Neural cell (in vitro differentiated cells): Measurements from ENCODE around the gene FOXQ1. TPM values are rescaled to one million over a fixed set of nuclear protein-coding genes. Genes with fewer than 3 reads are reported as not detected.

Experiments
- H2AFZ ChIP-seq: fragments of 200-600, 300-800 bp; sonication (generic), shearing (Covaris generic); 2 replicates; pipeline ENCODE4 v1.6.0; 2014; ENCODE audit warnings: low read depth, mild to moderate bottlenecking, antibody characterized with exemption, low read length, moderate library complexity
- H3F3A ChIP-seq: fragments of 200-600 bp; shearing (Covaris generic); 2 replicates; pipeline ENCODE4 v1.6.1; 2016; ENCODE audit warnings: mild to moderate bottlenecking, moderate library complexity, mixed read lengths, antibody characterized with exemption, low read length; ENCODE audit not compliant: insufficient read depth, poor library complexity, severe bottlenecking
- H3K27ac ChIP-seq: fragments of 200-600, 300-800 bp; sonication (generic), shearing (Covaris generic); 2 replicates; pipeline ENCODE4 v1.5.1; 2014; ENCODE audit warnings: mild to moderate bottlenecking, low read length, moderate library complexity
- H3K27me3 ChIP-seq: fragments of 300-800, 200-600 bp; sonication (generic), shearing (Covaris generic); 2 replicates; pipeline ENCODE4 v1.6.0; 2014; ENCODE audit warnings: mild to moderate bottlenecking, low read depth, low read length, moderate library complexity; ENCODE audit not compliant: insufficient read depth
- H3K36me3 ChIP-seq: fragments of 300-800, 200-600 bp; sonication (generic), shearing (Covaris generic); 2 replicates; pipeline ENCODE4 v1.5.1; 2014; ENCODE audit warnings: mild to moderate bottlenecking, antibody characterized with exemption, low read length, moderate library complexity; ENCODE audit not compliant: insufficient read depth
- H3K4me2 ChIP-seq: fragments of 300-800, 200-600 bp; sonication (generic), shearing (Covaris generic); 2 replicates; pipeline ENCODE4 v1.6.0; 2014; ENCODE audit warnings: mild to moderate bottlenecking, low read length
- H3K4me3 ChIP-seq: fragments of 300-800, 200-600 bp; sonication (generic), shearing (Covaris generic); 2 replicates; pipeline ENCODE4 v1.5.1; 2014; ENCODE audit warnings: mild to moderate bottlenecking, low read length, moderate library complexity
- H3K79me2 ChIP-seq: fragments of 200-600 bp; shearing (Covaris generic); replicated peaks from 2 replicates; pipeline ENCODE4 v1.6.0; 2014; ENCODE audit warnings: mild to moderate bottlenecking, low read length, moderate library complexity; ENCODE audit not compliant: insufficient read depth
- H3K9ac ChIP-seq: fragments of 300-800, 200-600 bp; sonication (generic), shearing (Covaris generic); 2 replicates; pipeline ENCODE4 v1.6.1; 2016; ENCODE audit warnings: mild to moderate bottlenecking, low read length, mixed read lengths
- H3K9me2 ChIP-seq: fragments of 200-600 bp; shearing (Covaris generic); 2 replicates; pipeline ENCODE4 v1.6.1; 2016; ENCODE audit warnings: mild to moderate bottlenecking, low read length, mixed read lengths; ENCODE audit not compliant: insufficient read depth
- H3K9me3 ChIP-seq: fragments of 200-600, 300-800 bp; sonication (generic), shearing (Covaris generic); 2 replicates; pipeline ENCODE4 v1.6.1; 2016; ENCODE audit warnings: mild to moderate bottlenecking, mixed run types, low read length, moderate library complexity, mixed read lengths
- H4K20me1 ChIP-seq: fragments of 200-600 bp; shearing (Covaris generic); 2 replicates; pipeline ENCODE4 v1.6.1; 2016; ENCODE audit warnings: mild to moderate bottlenecking, mixed run types; ENCODE audit not compliant: insufficient read depth
- CTCF ChIP-seq: fragments of 450-650 bp; IDR thresholded peaks from 2 replicates; pipeline ENCODE4 v1.5.1; 2014; ENCODE audit warnings: antibody characterized with exemption, mild to moderate bottlenecking, moderate library complexity; ENCODE audit not compliant: poor library complexity, severe bottlenecking
- EP300 ChIP-seq: fragments of 450-650 bp; conservative IDR thresholded peaks from 2 replicates; pipeline ENCODE4 v1.6.1; 2014; ENCODE audit warnings: antibody characterized with exemption, mild to moderate bottlenecking, moderate library complexity; ENCODE audit not compliant: poor library complexity, severe bottlenecking
- EZH2 ChIP-seq: fragments of 200-600, 300-800 bp; shearing (Covaris generic), sonication (generic); IDR thresholded peaks from 2 replicates; pipeline ENCODE4 v1.6.1; 2014; ENCODE audit warnings: antibody characterized with exemption, low read length, borderline replicate concordance, mild to moderate bottlenecking; ENCODE audit not compliant: insufficient read depth, poor library complexity, severe bottlenecking
- MXI1 ChIP-seq: fragments of 450-650 bp; conservative IDR thresholded peaks from 2 replicates; pipeline ENCODE4 v1.6.1; 2014; ENCODE audit warnings: antibody characterized with exemption, mild to moderate bottlenecking; ENCODE audit not compliant: poor library complexity, severe bottlenecking
- POLR2AphosphoS5 ChIP-seq: IDR thresholded peaks from 2 replicates; pipeline ENCODE4 v1.6.1; 2012
- RAD21 ChIP-seq: fragments of 450-650 bp; conservative IDR thresholded peaks from 2 replicates; pipeline ENCODE4 v1.6.1; 2014; ENCODE audit warnings: antibody characterized with exemption, mild to moderate bottlenecking, moderate library complexity
- REST ChIP-seq: IDR thresholded peaks from 2 replicates; pipeline ENCODE4 v1.6.1; 2012; ENCODE audit warnings: borderline replicate concordance
- SMC3 ChIP-seq: fragments of 450-650 bp; conservative IDR thresholded peaks from 2 replicates; pipeline ENCODE4 v1.6.1; 2014; ENCODE audit warnings: antibody characterized with exemption, mild to moderate bottlenecking, moderate library complexity; ENCODE audit not compliant: poor library complexity
- TAF1 ChIP-seq: IDR thresholded peaks from 2 replicates; pipeline ENCODE4 v1.6.1; 2012; ENCODE audit warnings: low read depth
- polyA plus RNA-seq: library from polyadenylated mRNA; depleted of rRNA; stranded (reverse); fragments of >200 nt; gene quantifications from 2 replicates; pipeline ENCODE4 v1.2.3, GENCODE V29; 2014

Gene FOXQ1
- polyA plus RNA-seq, 1 donor from 2014 or later = not detected

GRCh38 chr6:1315201-1315559, 3.3 kb downstream of the FOXQ1 start:
- peaks cover 60% of the 10 kb centered on the region for H3K27me3 ChIP-seq

GRCh38 chr6:1315560-1316386, 3.9 kb downstream of the FOXQ1 start:
- Histone ChIP-seq H4K20me1 (no peaks in the 10 kb centered on the region), H3K27me3 (peaks cover 54% of the 10 kb centered on the region), H3K9me2 (no peaks in the 10 kb centered on the region), H3K36me3 (no peaks in the 10 kb centered on the region), H3F3A (no peaks in the 10 kb centered on the region), H3K4me2 (no peak overlapping the region), H3K79me2 (no peaks in the 10 kb centered on the region), H3K4me3 (no peak overlapping the region), H3K27ac (no peak overlapping the region), H3K9ac (no peak overlapping the region), H3K9me3 (no peaks in the 10 kb centered on the region), H2AFZ (no peak overlapping the region)
- TF ChIP-seq RAD21 (no peak), CTCF (no peak), TAF1 (no peak), EZH2 (no peak), SMC3 (no peak)

More at GRCh38 chr6:1315201-1315559, 3.3 kb downstream of the FOXQ1 start:
- Histone ChIP-seq H3K27ac (no peak overlapping the region), H3K9me2 (no peaks in the 10 kb centered on the region), H3K4me2 (no peak overlapping the region), H3K36me3 (no peaks in the 10 kb centered on the region), H3K9me3 (no peaks in the 10 kb centered on the region), H3K79me2 (no peaks in the 10 kb centered on the region), H4K20me1 (no peaks in the 10 kb centered on the region), H2AFZ (no peak overlapping the region), H3F3A (no peaks in the 10 kb centered on the region), H3K4me3 (no peak overlapping the region), H3K9ac (no peak overlapping the region)
- TF ChIP-seq MXI1 (no peak), CTCF (no peak), RAD21 (no peak), EZH2 (no peak), SMC3 (no peak), REST (no peak), TAF1 (no peak), EP300 (no peak), POLR2AphosphoS5 (no peak)
